Heart left ventricle (tissue), 16 donors: ENCODE measurements around the gene DNAI1. TPM values are rescaled to one million over a fixed set of nuclear protein-coding genes. Genes with fewer than 3 reads are reported as not detected.

ENCODE experiments used
- ATAC-seq, 4 donors: fragments of 200-7000 bp; cut with Tn5 transposase; one replicate each; pipeline ENCODE4 v1.9.1; 2020 to 2022; ENCODE audit warnings: moderate library complexity in 4 of 4, mild to moderate bottlenecking in 3 of 4, moderate number of reproducible peaks in 1 of 4
- DNase-seq, 5 donors: peaks; one replicate each; pipeline ENCODE4 v3.0.0-alpha.2; 2020
- H3K27ac ChIP-seq, 12 donors: fragments of 200-600 bp; sonication (generic) in 4 of 12; one replicate each; pipeline versions ENCODE4 v1.5.0 to v1.8.0; 2016 to 2022; ENCODE audit warnings: mild to moderate bottlenecking in 2 of 12
- H3K27me3 ChIP-seq, 9 donors: fragments of 200-600 bp; sonication (generic) in 2 of 9; one replicate each; pipeline versions ENCODE4 v1.5.1 to v1.8.0; 2016 to 2022; ENCODE audit warnings: mild to moderate bottlenecking in 3 of 9
- H3K36me3 ChIP-seq, 9 donors: fragments of 200-600 bp; sonication (generic) in 2 of 9; one replicate each; pipeline versions ENCODE4 v1.5.0 to v1.8.0; 2018 to 2022; ENCODE audit warnings: mild to moderate bottlenecking in 2 of 9
- H3K4me1 ChIP-seq, 12 donors: fragments of 200-600 bp; sonication (generic) in 4 of 12; one replicate each; pipeline versions ENCODE4 v1.5.0 to v1.8.0; 2016 to 2022; ENCODE audit warnings: mild to moderate bottlenecking in 3 of 12
- H3K4me3 ChIP-seq, 12 donors: fragments of 200-600 bp; sonication (generic) in 4 of 12; one replicate each; pipeline versions ENCODE4 v1.5.0 to v1.8.0; 2017 to 2022; ENCODE audit warnings: mild to moderate bottlenecking in 9 of 12, moderate library complexity in 4 of 12
- H3K9me3 ChIP-seq, 12 donors: fragments of 200-600 bp; sonication (generic) in 4 of 12; one replicate each; pipeline versions ENCODE4 v1.5.0 to v1.8.0; 2016 to 2022; ENCODE audit warnings: mild to moderate bottlenecking in 1 of 12
- CTCF ChIP-seq, 12 donors: fragments of 200-600 bp; sonication (generic) in 4 of 12; IDR thresholded peaks; one replicate each; pipeline versions ENCODE4 v1.5.0 to v1.8.0; 2018 to 2022; ENCODE audit warnings: antibody characterized with exemption in 12 of 12, mild to moderate bottlenecking in 5 of 12
- POLR2A ChIP-seq, 2 donors: fragments of 450-650 bp; IDR thresholded peaks; one replicate each; pipeline ENCODE4 v1.6.1; 2017; ENCODE audit warnings: antibody characterized with exemption in 2 of 2, mild to moderate bottlenecking in 2 of 2, moderate library complexity in 2 of 2
- WGBS, 4 donors: extraction: QIAGEN DNeasy Blood & Tissue Kit in 2 of 4; methylation state at CpG; one replicate each; pipeline versions ENCODE4 v1.1.5 to v1.1.7; 2013 to 2018; 5-methylcytosine and 5-hydroxymethylcytosine counted together
- intact Hi-C, 10 donors: fragments of 100-400 bp; cut with DNase I; formaldehyde crosslinking; loops; one replicate each; pipeline versions ENCODE4 v1.11.1 to v1.14.2; 2022
- polyA plus RNA-seq, 2 donors: library from polyadenylated mRNA; stranded (reverse); fragments of 200-250 nt; gene quantifications; one replicate each; pipeline ENCODE4 v1.2.3, GENCODE V29; 2013
- total RNA-seq, 9 donors: library from RNA; depleted of rRNA in 2 of 9; stranded (reverse); fragments of >200 nt in 2 of 9; fragmentation: NEBNext Ultra II Directional in 3 of 9; extraction: Animal tissue kit (Norgen Biotek cat#: 25700) in 3 of 9; gene quantifications; one replicate each; pipeline versions ENCODE4 v1.1.0 to v1.2.4, GENCODE V29; 2016 to 2023
- donor health status: ischemic (EF 13 %, LVEDD 7.1; RV severe dilation, severe dysfunction).
- donor health status: healthy with polysubstance abuse.
- donor health status: DM: no; HTN: yes; CAD: no.
- donor health status: DM: no; HTN: no; CAD: no.
- donor health status: ischemic (EF 25% LVEDD 6.9; RV normal size, moderate dysfunction).
- donor health status: ischemic (EF 25% LVEDD 5.7; RV mildly dilated, moderate dysfunction).
- donor health status: healthy.
- donor health status: DM: yes; HTN: yes; CAD: no.
- donor health status: ischemic (EF 35%, LVEDD 5.7; RV mildly dilated, moderate dysfunction).
- donor health status: nonischemic (EF 11% LVEDD 7.7; RV severe dilation, severe dysfunction).
- donor health status: DM: yes; HTN: yes; CAD: no.
- donor health status: PGD.
- donor health status: ischemic (EF 29% LVEDD 5.4; RV normal size, mild dysfunction).
- donor health status: nonischemic (EF 23%, LVEDD 6.1; RV moderate dilation, normal function).

The DNAI1 gene
- total and polyA plus RNA-seq, 11 donors, result 0.36 to 0.86 (median 0.43) TPM; not detected in 8

- ATAC-seq (no peak), DNase-seq (no peak)
- Histone ChIP-seq H3K36me3 (no peaks in the 10 kb centered on the region), H3K27me3 (no peaks in the 10 kb centered on the region), H3K27ac (no peak overlapping the region), H3K9me3 (no peaks in the 10 kb centered on the region), H3K4me3 (no peak overlapping the region), H3K4me1 (peaks cover 0 to 10% (median 2%) of the 10 kb centered on the region in 12 donors)
- 72 to 80% (median 74%) methylated on average over 8 of the region's 8 CpGs for WGBS, 4 donors
- intact Hi-C loops, result no loop called here
- TF ChIP-seq POLR2A (IDR thresholded peaks at IDR 0.05), result no peak
- TF ChIP-seq CTCF (IDR thresholded peaks at IDR 0.05), result no peak
Measured at GRCh38 chr9:34565856-34566255, 107.3 kb downstream of the DNAI1 start.

GRCh38 chr9:34566322-34566721 is 107.7 kb downstream of the DNAI1 start:
- Histone ChIP-seq H3K9me3 (no peaks in the 10 kb centered on the region), H3K27ac (no peak overlapping the region), H3K4me1 (peaks cover 0 to 7% (median 0%) of the 10 kb centered on the region in 12 donors), H3K27me3 (no peaks in the 10 kb centered on the region), H3K36me3 (no peaks in the 10 kb centered on the region), H3K4me3 (no peak overlapping the region)
- intact Hi-C loops, result no loop called here
- no peak for ATAC-seq
- TF ChIP-seq CTCF (IDR thresholded peaks at IDR 0.05) (no peak), POLR2A (IDR thresholded peaks at IDR 0.05) (no peak)
- DNase-seq, result peak in 2 of 5 donors; percentile 6 to 59
- 60 to 80% (median 68%) methylated on average over 1 to 8 of the region's 8 CpGs for WGBS, 4 donors

- no peak overlapping the region for H3K27ac ChIP-seq
- no peaks in the 10 kb centered on the region for H3K27me3 ChIP-seq
- ATAC-seq (no peak), DNase-seq (peak in 2 of 5 donors; percentile 8 to 29)
- H3K36me3 ChIP-seq, result no peaks in the 10 kb centered on the region
- peaks cover 0 to 7% (median 0%) of the 10 kb centered on the region in 12 donors for H3K4me1 ChIP-seq
- H3K9me3 ChIP-seq, result no peaks in the 10 kb centered on the region
- H3K4me3 ChIP-seq, result no peak overlapping the region
- intact Hi-C loops, result no loop called here
- no peak for TF ChIP-seq POLR2A (IDR thresholded peaks at IDR 0.05)
- TF ChIP-seq CTCF (IDR thresholded peaks at IDR 0.05), result no peak
- WGBS, 4 donors, result 56 to 82% (median 74%) methylated on average over 6 of the region's 6 CpGs
Measured at GRCh38 chr9:34566972-34567371, 108.4 kb downstream of the DNAI1 start.

- Histone ChIP-seq H3K4me1 (peaks cover 0 to 7% (median 0%) of the 10 kb centered on the region in 12 donors), H3K9me3 (no peaks in the 10 kb centered on the region), H3K27me3 (no peaks in the 10 kb centered on the region), H3K36me3 (no peaks in the 10 kb centered on the region), H3K4me3 (no peak overlapping the region), H3K27ac (no peak overlapping the region)
- intact Hi-C loops, result no loop called here
- DNase-seq (peak in 2 of 5 donors; percentile 9 to 19), ATAC-seq (no peak)
- 74 to 87% (median 80%) methylated on average over 7 of the region's 7 CpGs for WGBS, 4 donors
- TF ChIP-seq POLR2A (IDR thresholded peaks at IDR 0.05) (no peak), CTCF (IDR thresholded peaks at IDR 0.05) (no peak)
Measured at GRCh38 chr9:34568133-34568532, 109.5 kb downstream of the DNAI1 start.
